GM23338 (cell line): ENCODE measurements around the gene VWDE.

ENCODE experiments used
- CREB1 ChIP-seq: fragments of 250-450 bp; sonication (Bioruptor Pico); IDR thresholded peaks from 2 replicates; pipeline ENCODE4 v1.5.0; 2020; ENCODE audit warnings: low read depth, mild to moderate bottlenecking, moderate library complexity
- CTCF ChIP-seq, 2 experiments: fragments of 200-600 bp in 1 of 2; sonication (generic) in 1 of 2; conservative IDR thresholded peaks; 2 replicates each; pipeline versions ENCODE4 v1.5.1 to v1.6.1; 2016 to 2017; ENCODE audit warnings: antibody characterized with exemption in 2 of 2, low read depth in 2 of 2, mild to moderate bottlenecking in 2 of 2, moderate library complexity in 1 of 2
- ETS1 ChIP-seq: IDR thresholded peaks from 2 replicates; pipeline ENCODE4 v1.6.1; 2016; ENCODE audit warnings: antibody characterized with exemption
- EZH2 ChIP-seq: fragments of 200-600 bp; sonication (generic); IDR thresholded peaks from one replicate; pipeline ENCODE4 v1.8.0; 2017; ENCODE audit warnings: antibody characterized with exemption, mild to moderate bottlenecking, low read depth; ENCODE audit not compliant: unreplicated experiment
- EZH2phosphoT487 ChIP-seq: fragments of 200-600 bp; sonication (generic); IDR thresholded peaks from one replicate; pipeline ENCODE4 v1.8.1; 2018; ENCODE audit warnings: antibody characterized with exemption; ENCODE audit not compliant: unreplicated experiment
- JUNB ChIP-seq: IDR thresholded peaks from one replicate; pipeline ENCODE4 v1.6.1; 2016; ENCODE audit warnings: antibody characterized with exemption; ENCODE audit not compliant: unreplicated experiment
- NANOG ChIP-seq: IDR thresholded peaks from 2 replicates; pipeline ENCODE4 v1.6.1; 2016; ENCODE audit warnings: antibody characterized with exemption, borderline replicate concordance
- POLR2AphosphoS5 ChIP-seq: IDR thresholded peaks from 2 replicates; pipeline ENCODE4 v1.6.1; 2016; ENCODE audit warnings: antibody characterized with exemption, low read depth
- REST ChIP-seq: IDR thresholded peaks from one replicate; pipeline ENCODE4 v1.6.1; 2018; ENCODE audit warnings: antibody characterized with exemption; ENCODE audit not compliant: unreplicated experiment
- ZNF114 ChIP-seq: fragments of 250-450 bp; sonication (Bioruptor Pico); IDR thresholded peaks from 2 replicates; pipeline ENCODE4 v1.5.0; 2020; ENCODE audit warnings: mild to moderate bottlenecking, moderate library complexity
- ZNF331 ChIP-seq: fragments of 250-450 bp; sonication (Bioruptor Pico); IDR thresholded peaks from 2 replicates; pipeline ENCODE4 v1.5.0; 2020; ENCODE audit warnings: low read depth, mild to moderate bottlenecking, moderate library complexity
- TF ChIP-seq, protein P1 (sequence below): fragments of 250-450 bp; sonication (Bioruptor Pico); IDR thresholded peaks from 2 replicates; pipeline ENCODE4 v1.5.0; 2020; ENCODE audit warnings: mild to moderate bottlenecking, moderate library complexity

GRCh38 chr7:12425311-12425710, 21.6 kb upstream of the VWDE start:
- TF ChIP-seq CTCF (conservative IDR thresholded peaks at IDR 0.05; ENCODE audit: low read depth in 2 of 2) (no peak), EZH2 (no peak), EZH2phosphoT487 (no peak), REST (no peak), POLR2AphosphoS5 (no peak), CREB1 (CRISPR knock-in tag) (no peak), NANOG (no peak), ETS1 (no peak), ZNF114 (CRISPR knock-in tag) (no peak), ZNF331 (CRISPR knock-in tag) (no peak), JUNB (no peak)
- TF ChIP-seq, protein P1, sequence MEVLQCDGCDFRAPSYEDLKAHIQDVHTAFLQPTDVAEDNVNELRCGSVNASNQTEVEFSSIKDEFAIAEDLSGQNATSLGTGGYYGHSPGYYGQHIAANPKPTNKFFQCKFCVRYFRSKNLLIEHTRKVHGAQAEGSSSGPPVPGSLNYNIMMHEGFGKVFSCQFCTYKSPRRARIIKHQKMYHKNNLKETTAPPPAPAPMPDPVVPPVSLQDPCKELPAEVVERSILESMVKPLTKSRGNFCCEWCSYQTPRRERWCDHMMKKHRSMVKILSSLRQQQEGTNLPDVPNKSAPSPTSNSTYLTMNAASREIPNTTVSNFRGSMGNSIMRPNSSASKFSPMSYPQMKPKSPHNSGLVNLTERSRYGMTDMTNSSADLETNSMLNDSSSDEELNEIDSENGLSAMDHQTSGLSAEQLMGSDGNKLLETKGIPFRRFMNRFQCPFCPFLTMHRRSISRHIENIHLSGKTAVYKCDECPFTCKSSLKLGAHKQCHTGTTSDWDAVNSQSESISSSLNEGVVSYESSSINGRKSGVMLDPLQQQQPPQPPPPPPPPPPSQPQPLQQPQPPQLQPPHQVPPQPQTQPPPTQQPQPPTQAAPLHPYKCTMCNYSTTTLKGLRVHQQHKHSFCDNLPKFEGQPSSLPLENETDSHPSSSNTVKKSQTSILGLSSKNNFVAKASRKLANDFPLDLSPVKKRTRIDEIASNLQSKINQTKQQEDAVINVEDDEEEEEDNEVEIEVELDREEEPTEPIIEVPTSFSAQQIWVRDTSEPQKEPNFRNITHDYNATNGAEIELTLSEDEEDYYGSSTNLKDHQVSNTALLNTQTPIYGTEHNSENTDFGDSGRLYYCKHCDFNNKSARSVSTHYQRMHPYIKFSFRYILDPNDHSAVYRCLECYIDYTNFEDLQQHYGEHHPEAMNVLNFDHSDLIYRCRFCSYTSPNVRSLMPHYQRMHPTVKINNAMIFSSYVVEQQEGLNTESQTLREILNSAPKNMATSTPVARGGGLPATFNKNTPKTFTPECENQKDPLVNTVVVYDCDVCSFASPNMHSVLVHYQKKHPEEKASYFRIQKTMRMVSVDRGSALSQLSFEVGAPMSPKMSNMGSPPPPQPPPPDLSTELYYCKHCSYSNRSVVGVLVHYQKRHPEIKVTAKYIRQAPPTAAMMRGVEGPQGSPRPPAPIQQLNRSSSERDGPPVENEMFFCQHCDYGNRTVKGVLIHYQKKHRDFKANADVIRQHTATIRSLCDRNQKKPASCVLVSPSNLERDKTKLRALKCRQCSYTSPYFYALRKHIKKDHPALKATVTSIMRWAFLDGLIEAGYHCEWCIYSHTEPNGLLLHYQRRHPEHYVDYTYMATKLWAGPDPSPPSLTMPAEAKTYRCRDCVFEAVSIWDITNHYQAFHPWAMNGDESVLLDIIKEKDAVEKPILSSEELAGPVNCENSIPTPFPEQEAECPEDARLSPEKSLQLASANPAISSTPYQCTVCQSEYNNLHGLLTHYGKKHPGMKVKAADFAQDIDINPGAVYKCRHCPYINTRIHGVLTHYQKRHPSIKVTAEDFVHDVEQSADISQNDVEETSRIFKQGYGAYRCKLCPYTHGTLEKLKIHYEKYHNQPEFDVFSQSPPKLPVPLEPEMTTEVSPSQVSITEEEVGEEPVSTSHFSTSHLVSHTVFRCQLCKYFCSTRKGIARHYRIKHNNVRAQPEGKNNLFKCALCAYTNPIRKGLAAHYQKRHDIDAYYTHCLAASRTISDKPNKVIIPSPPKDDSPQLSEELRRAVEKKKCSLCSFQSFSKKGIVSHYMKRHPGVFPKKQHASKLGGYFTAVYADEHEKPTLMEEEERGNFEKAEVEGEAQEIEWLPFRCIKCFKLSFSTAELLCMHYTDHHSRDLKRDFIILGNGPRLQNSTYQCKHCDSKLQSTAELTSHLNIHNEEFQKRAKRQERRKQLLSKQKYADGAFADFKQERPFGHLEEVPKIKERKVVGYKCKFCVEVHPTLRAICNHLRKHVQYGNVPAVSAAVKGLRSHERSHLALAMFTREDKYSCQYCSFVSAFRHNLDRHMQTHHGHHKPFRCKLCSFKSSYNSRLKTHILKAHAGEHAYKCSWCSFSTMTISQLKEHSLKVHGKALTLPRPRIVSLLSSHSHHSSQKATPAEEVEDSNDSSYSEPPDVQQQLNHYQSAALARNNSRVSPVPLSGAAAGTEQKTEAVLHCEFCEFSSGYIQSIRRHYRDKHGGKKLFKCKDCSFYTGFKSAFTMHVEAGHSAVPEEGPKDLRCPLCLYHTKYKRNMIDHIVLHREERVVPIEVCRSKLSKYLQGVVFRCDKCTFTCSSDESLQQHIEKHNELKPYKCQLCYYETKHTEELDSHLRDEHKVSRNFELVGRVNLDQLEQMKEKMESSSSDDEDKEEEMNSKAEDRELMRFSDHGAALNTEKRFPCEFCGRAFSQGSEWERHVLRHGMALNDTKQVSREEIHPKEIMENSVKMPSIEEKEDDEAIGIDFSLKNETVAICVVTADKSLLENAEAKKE (CRISPR knock-in tag): no peak
